Neuron (in vitro differentiated cells): ENCODE data around the gene TPD52L3.
A peak's percentile ranks its signal among the peaks of the same experiment; 100 is the strongest.

Source experiments
- H2AFZ ChIP-seq: one replicate; pipeline ENCODE4 v1.6.1; 2013; ENCODE audit warnings: low read depth, mild to moderate bottlenecking, inconsistent platforms, low read length, moderate library complexity
- H3K27me3 ChIP-seq: one replicate; pipeline ENCODE4 v1.6.1; 2013; ENCODE audit warnings: low read length; ENCODE audit not compliant: insufficient read depth
- H3K36me3 ChIP-seq: one replicate; pipeline ENCODE4 v1.6.1; 2013; ENCODE audit warnings: low read length; ENCODE audit not compliant: insufficient read depth
- H3K4me1 ChIP-seq: one replicate; pipeline ENCODE4 v1.6.1; 2013; ENCODE audit warnings: low read length; ENCODE audit not compliant: insufficient read depth
- H3K4me3 ChIP-seq: 2 replicates; pipeline ENCODE4 v1.5.1; 2013; ENCODE audit warnings: mild to moderate bottlenecking, low read length, moderate library complexity
- H3K9me3 ChIP-seq: one replicate; pipeline ENCODE4 v1.6.1; 2013; ENCODE audit warnings: low read length

Gene TPD52L3

GRCh38 chr9:6328103-6328502 lies at the start of gene TPD52L3:
Gene TPD52L3 (plus strand): TSS chr9:6328375. CDS start chr9:6328596, 221 bp downstream.
- Histone ChIP-seq H3K4me3 (no peak within 1 kb of the TSS), H3K27me3 (no peaks in the 10 kb centered on the region), H3K9me3 (no peaks in the 10 kb centered on the region), H3K4me1 (no peaks in the 10 kb centered on the region), H3K36me3 (no peaks in the 10 kb centered on the region), H2AFZ (no peak within 1 kb of the TSS)

- H3K9me3 ChIP-seq: no peaks in the 10 kb centered on the region
- H3K4me3 ChIP-seq: no peak overlapping the region
- no peak overlapping the region for H2AFZ ChIP-seq
- H3K4me1 ChIP-seq: no peaks in the 10 kb centered on the region
- H3K27me3 ChIP-seq: no peaks in the 10 kb centered on the region
- no peaks in the 10 kb centered on the region for H3K36me3 ChIP-seq
Observed at GRCh38 chr9:6301858-6302257, 26.3 kb upstream of the TPD52L3 start.

- Histone ChIP-seq H3K9me3 (no peaks in the 10 kb centered on the region), H3K27me3 (no peaks in the 10 kb centered on the region), H3K4me3 (no peak overlapping the region), H3K36me3 (no peaks in the 10 kb centered on the region), H2AFZ (no peak overlapping the region), H3K4me1 (no peaks in the 10 kb centered on the region)
Observed at GRCh38 chr9:6302417-6302816, 25.8 kb upstream of the TPD52L3 start.

GRCh38 chr9:6304232-6304631 lies 23.9 kb upstream of the TPD52L3 start:
- H3K4me1 ChIP-seq: no peaks in the 10 kb centered on the region
- no peak overlapping the region for H2AFZ ChIP-seq

GRCh38 chr9:6305954-6306563 lies 22.1 kb upstream of the TPD52L3 start:
- Histone ChIP-seq H3K36me3 (no peaks in the 10 kb centered on the region), H3K4me3 (no peak overlapping the region), H2AFZ (no peak overlapping the region), H3K4me1 (no peaks in the 10 kb centered on the region), H3K27me3 (no peaks in the 10 kb centered on the region), H3K9me3 (no peaks in the 10 kb centered on the region)

More at GRCh38 chr9:6304232-6304631, 23.9 kb upstream of the TPD52L3 start:
- Histone ChIP-seq H3K4me3 (no peak overlapping the region), H3K27me3 (no peaks in the 10 kb centered on the region), H3K9me3 (no peaks in the 10 kb centered on the region), H3K36me3 (no peaks in the 10 kb centered on the region)

- no peaks in the 10 kb centered on the region for H3K36me3 ChIP-seq
- no peak overlapping the region for H3K4me3 ChIP-seq
- H2AFZ ChIP-seq: no peak overlapping the region
- no peaks in the 10 kb centered on the region for H3K4me1 ChIP-seq
- no peaks in the 10 kb centered on the region for H3K9me3 ChIP-seq
- H3K27me3 ChIP-seq: no peaks in the 10 kb centered on the region
Observed at GRCh38 chr9:6307551-6308096, 20.6 kb upstream of the TPD52L3 start.

- Histone ChIP-seq H3K27me3 (no peaks in the 10 kb centered on the region), H2AFZ (no peak overlapping the region), H3K9me3 (no peaks in the 10 kb centered on the region)
Observed at GRCh38 chr9:6330958-6331634, 2.9 kb downstream of the TPD52L3 start.

GRCh38 chr9:6334305-6334704 lies 6.1 kb downstream of the TPD52L3 start:
- Histone ChIP-seq H3K4me3 (no peak overlapping the region), H3K36me3 (no peaks in the 10 kb centered on the region), H2AFZ (no peak overlapping the region), H3K4me1 (no peaks in the 10 kb centered on the region), H3K9me3 (no peaks in the 10 kb centered on the region), H3K27me3 (no peaks in the 10 kb centered on the region)

More at GRCh38 chr9:6330958-6331634, 2.9 kb downstream of the TPD52L3 start:
- Histone ChIP-seq H3K36me3 (no peaks in the 10 kb centered on the region), H3K4me3 (no peak overlapping the region), H3K4me1 (no peaks in the 10 kb centered on the region)

GRCh38 chr9:6348766-6349165 lies 20.6 kb downstream of the TPD52L3 start:
- Histone ChIP-seq H3K4me3 (no peak overlapping the region), H3K27me3 (no peaks in the 10 kb centered on the region)

GRCh38 chr9:6351737-6352136 lies 23.6 kb downstream of the TPD52L3 start:
- Histone ChIP-seq H3K36me3 (no peaks in the 10 kb centered on the region), H2AFZ (no peak overlapping the region), H3K4me1 (no peaks in the 10 kb centered on the region), H3K4me3 (no peak overlapping the region), H3K27me3 (no peaks in the 10 kb centered on the region), H3K9me3 (no peaks in the 10 kb centered on the region)

More at GRCh38 chr9:6348766-6349165, 20.6 kb downstream of the TPD52L3 start:
- Histone ChIP-seq H3K4me1 (no peaks in the 10 kb centered on the region), H3K36me3 (no peaks in the 10 kb centered on the region), H3K9me3 (no peaks in the 10 kb centered on the region), H2AFZ (no peak overlapping the region)

GRCh38 chr9:6354072-6354686 lies 26.0 kb downstream of the TPD52L3 start:
- no peaks in the 10 kb centered on the region for H3K9me3 ChIP-seq
- no peaks in the 10 kb centered on the region for H3K36me3 ChIP-seq
- no peak overlapping the region for H3K4me3 ChIP-seq
- H3K4me1 ChIP-seq: no peaks in the 10 kb centered on the region
- H3K27me3 ChIP-seq: no peaks in the 10 kb centered on the region
- no peak overlapping the region for H2AFZ ChIP-seq

GRCh38 chr9:6355728-6356127 lies 27.6 kb downstream of the TPD52L3 start:
- H2AFZ ChIP-seq: peak overlapping the region; percentile 22
- H3K9me3 ChIP-seq: no peaks in the 10 kb centered on the region
- peaks cover under 1% of the 10 kb centered on the region for H3K27me3 ChIP-seq
- no peaks in the 10 kb centered on the region for H3K36me3 ChIP-seq
- H3K4me3 ChIP-seq: no peak overlapping the region
- no peaks in the 10 kb centered on the region for H3K4me1 ChIP-seq

GRCh38 chr9:6356441-6356840 lies 28.3 kb downstream of the TPD52L3 start:
- Histone ChIP-seq H3K4me1 (no peaks in the 10 kb centered on the region), H3K4me3 (no peak overlapping the region), H3K36me3 (no peaks in the 10 kb centered on the region), H3K9me3 (no peaks in the 10 kb centered on the region), H2AFZ (no peak overlapping the region), H3K27me3 (peaks cover 2% of the 10 kb centered on the region)
